ENCODE data around the gene SCFD2.
"Not testable (repeated sequence)": the region's sequence is repeated elsewhere in the genome, so short reads cannot be mapped to it uniquely, and the experiment has no call there.

SCFD2 gene

DNA sequence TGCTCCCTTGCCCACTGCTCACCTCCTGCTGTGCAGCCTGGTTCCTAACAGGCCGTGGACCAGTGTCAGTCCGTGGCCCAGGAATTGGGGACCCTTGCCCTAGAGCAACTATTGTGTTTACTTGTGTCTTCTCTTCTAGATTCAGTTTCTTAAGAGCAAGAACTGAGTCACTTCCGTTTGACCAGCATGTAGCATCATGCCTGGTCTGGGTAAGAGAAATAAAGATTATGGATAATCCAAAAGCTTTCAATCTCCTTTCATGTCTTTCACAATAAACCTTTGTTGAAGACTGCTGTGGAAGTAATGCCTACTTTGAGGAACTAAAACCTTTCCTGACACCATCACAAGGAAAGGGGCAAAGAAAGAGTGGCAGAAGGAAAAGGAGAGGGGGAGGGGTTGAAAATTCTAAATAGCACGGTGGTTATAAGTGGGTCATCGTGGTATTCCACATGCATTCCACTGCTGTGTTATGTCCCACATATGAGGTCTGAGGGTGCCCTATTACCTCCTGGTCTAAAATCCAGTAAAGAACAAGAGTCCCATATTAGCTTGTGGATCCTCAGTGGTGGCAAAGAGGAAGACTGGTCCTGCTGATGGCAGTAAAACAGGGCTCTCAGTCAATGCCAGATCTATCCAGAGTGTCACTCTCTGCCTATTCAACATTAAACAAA, 370.4 kb downstream of the SCFD2 start:
- H3K4me3 ChIP-seq (ENCODE audit: low read depth, low read length): no peak overlapping the region
- in situ Hi-C loops (cut with HindIII; ENCODE audit: low sequenced_read_pairs): no loop called here
- DNase-seq (ENCODE audit: low read depth): no peak
- TF ChIP-seq, protein P1, sequence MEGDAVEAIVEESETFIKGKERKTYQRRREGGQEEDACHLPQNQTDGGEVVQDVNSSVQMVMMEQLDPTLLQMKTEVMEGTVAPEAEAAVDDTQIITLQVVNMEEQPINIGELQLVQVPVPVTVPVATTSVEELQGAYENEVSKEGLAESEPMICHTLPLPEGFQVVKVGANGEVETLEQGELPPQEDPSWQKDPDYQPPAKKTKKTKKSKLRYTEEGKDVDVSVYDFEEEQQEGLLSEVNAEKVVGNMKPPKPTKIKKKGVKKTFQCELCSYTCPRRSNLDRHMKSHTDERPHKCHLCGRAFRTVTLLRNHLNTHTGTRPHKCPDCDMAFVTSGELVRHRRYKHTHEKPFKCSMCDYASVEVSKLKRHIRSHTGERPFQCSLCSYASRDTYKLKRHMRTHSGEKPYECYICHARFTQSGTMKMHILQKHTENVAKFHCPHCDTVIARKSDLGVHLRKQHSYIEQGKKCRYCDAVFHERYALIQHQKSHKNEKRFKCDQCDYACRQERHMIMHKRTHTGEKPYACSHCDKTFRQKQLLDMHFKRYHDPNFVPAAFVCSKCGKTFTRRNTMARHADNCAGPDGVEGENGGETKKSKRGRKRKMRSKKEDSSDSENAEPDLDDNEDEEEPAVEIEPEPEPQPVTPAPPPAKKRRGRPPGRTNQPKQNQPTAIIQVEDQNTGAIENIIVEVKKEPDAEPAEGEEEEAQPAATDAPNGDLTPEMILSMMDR (IDR thresholded peaks at IDR 0.05; ENCODE audit: low read depth, low read length, missing control alignments): no peak

- no peak overlapping the region for H3K4me3 ChIP-seq (ENCODE audit: low read depth, low read length)
- in situ Hi-C loops (cut with HindIII; ENCODE audit: low sequenced_read_pairs): no loop called here
- DNase-seq (ENCODE audit: low read depth): no peak
- TF ChIP-seq, protein P1 (IDR thresholded peaks at IDR 0.05; ENCODE audit: low read depth, low read length, missing control alignments): no peak
These were observed 371.3 kb downstream of the SCFD2 start for GRCh38 chr4:52994567-52994966.

GRCh38 chr4:52993771-52994170, 372.1 kb downstream of the SCFD2 start:
- H3K4me3 ChIP-seq (ENCODE audit: low read depth, low read length): no peak overlapping the region
- TF ChIP-seq, protein P1 (IDR thresholded peaks at IDR 0.05; ENCODE audit: low read depth, low read length, missing control alignments): no peak
- no peak for DNase-seq (ENCODE audit: low read depth)
- in situ Hi-C loops (cut with HindIII; ENCODE audit: low sequenced_read_pairs): no loop called here

GRCh38 chr4:52992551-52992950, 373.3 kb downstream of the SCFD2 start:
- H3K4me3 ChIP-seq (ENCODE audit: low read depth, low read length); in situ Hi-C loops (cut with HindIII; ENCODE audit: low sequenced_read_pairs); DNase-seq (ENCODE audit: low read depth): not testable (repeated sequence)

DNA sequence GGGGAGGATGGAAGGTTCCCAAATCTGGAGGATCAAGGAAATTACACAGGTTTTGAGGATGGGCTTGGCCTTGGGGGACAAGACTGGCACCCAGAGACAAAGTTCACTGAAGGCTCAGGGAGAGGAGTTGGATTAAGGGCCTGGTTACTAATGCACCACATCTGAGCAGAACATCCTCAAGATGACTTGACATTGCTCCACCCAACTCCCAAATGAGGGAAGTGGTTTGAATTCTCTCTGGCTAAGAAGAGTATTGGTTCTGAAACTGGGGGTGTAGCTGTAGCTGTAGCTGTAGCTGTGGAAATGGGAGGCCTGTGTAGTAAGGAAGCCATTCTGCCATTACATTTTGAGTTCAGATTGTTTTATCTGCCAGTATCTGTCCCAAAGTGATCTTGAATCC, 374.4 kb downstream of the SCFD2 start:
- in situ Hi-C loops (cut with HindIII; ENCODE audit: low sequenced_read_pairs): no loop called here
- no peak overlapping the region for H3K4me3 ChIP-seq (ENCODE audit: low read depth, low read length)
- no peak for DNase-seq (ENCODE audit: low read depth)
- TF ChIP-seq, protein P1 (IDR thresholded peaks at IDR 0.05; ENCODE audit: low read depth, low read length, missing control alignments): no peak

DNA sequence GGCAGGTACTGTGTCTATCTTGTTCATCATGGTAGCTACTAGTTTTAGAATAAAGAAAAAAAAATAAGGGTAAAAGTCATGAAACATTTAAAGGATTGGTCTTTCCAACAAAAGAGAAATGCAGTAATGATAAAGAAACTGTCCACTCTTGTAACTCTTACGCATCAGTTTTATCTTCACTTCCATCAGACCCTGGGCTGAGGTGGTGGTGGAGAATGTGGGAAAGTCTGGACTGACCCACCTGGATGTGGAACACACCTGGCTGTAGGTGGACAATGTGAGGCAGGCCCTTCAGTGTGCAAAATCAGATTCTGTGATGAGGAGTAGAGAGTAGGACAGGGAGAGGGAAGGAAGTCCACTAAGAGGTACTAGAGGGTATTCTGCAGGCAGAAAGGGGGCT, 375.2 kb downstream of the SCFD2 start:
- DNase-seq (ENCODE audit: low read depth): no peak
- in situ Hi-C loops (cut with HindIII; ENCODE audit: low sequenced_read_pairs): no loop called here
- H3K4me3 ChIP-seq (ENCODE audit: low read depth, low read length): no peak overlapping the region
- TF ChIP-seq, protein P1 (IDR thresholded peaks at IDR 0.05; ENCODE audit: low read depth, low read length, missing control alignments): no peak

- no peak overlapping the region for H3K4me3 ChIP-seq (ENCODE audit: low read depth, low read length)
- DNase-seq (ENCODE audit: low read depth): no peak
- TF ChIP-seq, protein P1 (IDR thresholded peaks at IDR 0.05; ENCODE audit: low read depth, low read length, missing control alignments): no peak
- in situ Hi-C loops (cut with HindIII; ENCODE audit: low sequenced_read_pairs): loop anchor here (5.0 kb wide), 1 partner anchor 68 kb away; no protein-coding TSS in a partner anchor
These were observed 376.0 kb downstream of the SCFD2 start for GRCh38 chr4:52989865-52990264.
